MCF 10A (cell line): ENCODE measurements around the gene FBLIM1. TPM values are rescaled to one million over a fixed set of nuclear protein-coding genes. Genes with fewer than 3 reads are reported as not detected.

Experiments used
- BruUV-seq: library from RNA; stranded (reverse); fragments of 400-500 nt; replicated peaks from 2 replicates; lab custom pipeline; 2021; lab: Mats Ljungman, UMichigan
- CTCF ChIA-PET: fragments of 300-600 bp; sonication (Branson Sonifier 250); formaldehyde crosslinking; extraction: SDS; loops from one replicate; lab custom pipeline; 2021; ENCODE audit warnings: antibody characterized with exemption, inconsistent platforms; lab: Yijun Ruan, JAX
- POLR2A ChIA-PET: fragments of 300-600, 350-650 bp; sonication (Branson Sonifier 250); formaldehyde crosslinking; extraction: SDS; loops from one replicate; lab custom pipeline; 2020; ENCODE audit warnings: antibody characterized with exemption, inconsistent platforms; lab: Yijun Ruan, JAX
- DNase-seq: peaks from one replicate; pipeline ENCODE4 v3.0.0-alpha.2; 2018; ENCODE audit not compliant: unreplicated experiment
- H3K27ac Mint-ChIP-seq: one replicate; pipeline ENCODE4 v1.8.0; 2022; ENCODE audit warnings: mild to moderate bottlenecking, low read depth, mixed read lengths; ENCODE audit not compliant: unreplicated experiment
- H3K27me3 Mint-ChIP-seq: one replicate; pipeline ENCODE4 v1.8.0; 2022; ENCODE audit warnings: mixed read lengths; ENCODE audit not compliant: insufficient read depth, unreplicated experiment
- H3K36me3 Mint-ChIP-seq: one replicate; pipeline ENCODE4 v1.8.0; 2022; ENCODE audit warnings: mild to moderate bottlenecking, moderate library complexity, mixed read lengths; ENCODE audit not compliant: insufficient read depth, unreplicated experiment
- H3K4me1 Mint-ChIP-seq: one replicate; pipeline ENCODE4 v1.8.0; 2022; ENCODE audit warnings: mixed read lengths; ENCODE audit not compliant: insufficient read depth, unreplicated experiment
- H3K4me3 Mint-ChIP-seq: one replicate; pipeline ENCODE4 v1.8.0; 2022; ENCODE audit warnings: mild to moderate bottlenecking, moderate library complexity, mixed read lengths; ENCODE audit not compliant: unreplicated experiment
- H3K9me3 Mint-ChIP-seq: one replicate; pipeline ENCODE4 v1.8.0; 2022; ENCODE audit warnings: mixed read lengths; ENCODE audit not compliant: unreplicated experiment
- intact Hi-C: fragments of 100-400 bp; cut with micrococcal nuclease; formaldehyde crosslinking; loops from 2 replicates; pipeline ENCODE4 v1.14.1; 2022
- total RNA-seq: library from RNA; stranded (reverse); gene quantifications from 2 replicates; pipeline ENCODE4 v1.2.3, GENCODE V29; 2022
- TF ChIP-seq, protein P1 (sequence below): fragments of 200-600 bp; IDR thresholded peaks from one replicate; pipeline ENCODE4 v1.8.0; 2022; ENCODE audit warnings: antibody characterized with exemption, mild to moderate bottlenecking; ENCODE audit not compliant: unreplicated experiment

FBLIM1 gene
- total RNA-seq, 1 experiment from 2014 or later = 101 TPM

DNA sequence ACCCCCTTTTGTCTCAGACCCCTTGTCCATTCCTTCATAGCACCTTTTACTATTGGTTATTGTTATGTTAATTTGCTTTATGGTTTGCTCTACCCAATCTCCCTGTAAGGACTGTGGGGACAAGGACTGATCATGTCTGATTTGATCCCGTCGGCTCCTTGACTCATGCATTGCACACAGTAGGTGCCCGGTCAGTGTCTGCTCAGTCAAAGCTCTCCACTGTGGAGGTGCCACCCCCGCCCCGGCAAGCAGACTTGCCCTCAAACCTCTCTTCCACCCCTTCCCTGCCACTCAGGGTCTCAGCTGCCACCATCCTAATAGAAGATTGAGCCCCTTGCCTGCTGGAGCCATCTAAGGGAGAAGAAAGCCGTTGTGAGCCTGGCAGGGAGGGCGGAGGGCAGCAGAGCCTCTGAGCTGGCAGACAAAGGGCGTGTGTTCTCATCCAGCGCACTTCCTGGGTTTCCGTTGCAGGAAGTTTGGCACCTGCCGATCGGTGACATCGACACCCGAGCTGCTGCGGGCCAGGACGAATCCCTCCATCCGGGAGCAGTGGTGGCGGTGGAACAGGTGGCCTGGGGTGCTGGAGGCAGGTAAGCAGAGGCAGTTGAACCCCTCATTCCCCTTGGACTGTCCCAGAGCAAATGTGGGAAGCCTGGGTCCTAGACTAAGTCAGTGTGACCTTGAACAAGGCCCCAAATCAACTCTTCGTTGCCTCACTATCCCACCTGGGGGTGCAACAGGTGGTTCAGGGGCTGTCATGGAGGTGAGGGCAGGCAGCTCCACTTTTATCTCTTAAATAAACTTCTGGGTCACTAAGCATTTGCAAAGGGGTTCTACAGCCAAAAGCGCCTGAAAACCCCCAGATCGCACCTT is 2.2 kb upstream of the FBLIM1 start:
- Mint-ChIP-seq H3K4me1 (peaks cover 13% of the 10 kb centered on the region), H3K27me3 (no peaks in the 10 kb centered on the region), H3K4me3 (peak overlapping the region; percentile 64), H3K9me3 (no peaks in the 10 kb centered on the region), H3K27ac (peak overlapping the region; percentile 86), H3K36me3 (no peaks in the 10 kb centered on the region)
- peak; percentile 57 for DNase-seq
- no TSS peak for BruUV-seq
- POLR2A ChIA-PET = interaction anchor here (0.5 to 2.0 kb wide), 9 partner anchors 8 to 309 kb away, joined by 3 to 7 read pairs (median 4); partner anchors contain the start of gene DNAJC16
- TF ChIP-seq, protein P1, sequence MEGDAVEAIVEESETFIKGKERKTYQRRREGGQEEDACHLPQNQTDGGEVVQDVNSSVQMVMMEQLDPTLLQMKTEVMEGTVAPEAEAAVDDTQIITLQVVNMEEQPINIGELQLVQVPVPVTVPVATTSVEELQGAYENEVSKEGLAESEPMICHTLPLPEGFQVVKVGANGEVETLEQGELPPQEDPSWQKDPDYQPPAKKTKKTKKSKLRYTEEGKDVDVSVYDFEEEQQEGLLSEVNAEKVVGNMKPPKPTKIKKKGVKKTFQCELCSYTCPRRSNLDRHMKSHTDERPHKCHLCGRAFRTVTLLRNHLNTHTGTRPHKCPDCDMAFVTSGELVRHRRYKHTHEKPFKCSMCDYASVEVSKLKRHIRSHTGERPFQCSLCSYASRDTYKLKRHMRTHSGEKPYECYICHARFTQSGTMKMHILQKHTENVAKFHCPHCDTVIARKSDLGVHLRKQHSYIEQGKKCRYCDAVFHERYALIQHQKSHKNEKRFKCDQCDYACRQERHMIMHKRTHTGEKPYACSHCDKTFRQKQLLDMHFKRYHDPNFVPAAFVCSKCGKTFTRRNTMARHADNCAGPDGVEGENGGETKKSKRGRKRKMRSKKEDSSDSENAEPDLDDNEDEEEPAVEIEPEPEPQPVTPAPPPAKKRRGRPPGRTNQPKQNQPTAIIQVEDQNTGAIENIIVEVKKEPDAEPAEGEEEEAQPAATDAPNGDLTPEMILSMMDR = no peak
- CTCF ChIA-PET = interaction anchor here (0.5 to 1.9 kb wide), 6 partner anchors 18 to 328 kb away, joined by 3 to 5 read pairs (median 3); no protein-coding TSS in a partner anchor
- intact Hi-C loops = no loop called here

DNA sequence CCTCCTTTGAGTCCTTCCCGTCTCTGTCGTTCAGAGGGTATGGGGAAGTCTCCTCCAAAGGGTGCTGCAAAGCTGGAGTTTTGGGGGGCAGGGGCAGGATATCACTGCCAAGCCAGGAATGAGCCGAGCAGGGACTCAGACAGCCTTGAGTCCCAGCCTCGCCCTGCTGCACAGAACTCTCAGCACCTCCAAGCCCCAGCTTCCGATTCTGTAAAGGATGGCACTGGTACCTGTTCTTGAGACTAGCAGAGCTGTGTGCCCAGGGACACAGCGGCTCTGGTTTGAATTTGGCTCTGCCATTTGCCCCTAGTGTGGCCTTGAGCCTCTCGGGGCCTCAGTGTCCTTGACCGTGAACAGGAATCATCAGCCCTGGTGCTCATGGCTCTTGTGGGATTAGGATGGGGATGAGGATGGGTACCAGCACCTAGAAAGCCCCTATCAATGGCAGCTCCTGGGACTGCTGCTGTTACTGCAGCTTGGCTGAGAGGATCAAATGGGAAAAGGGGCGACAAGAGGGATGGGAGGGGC is 1.5 kb upstream of the FBLIM1 start:
- POLR2A ChIA-PET = interaction anchor here (0.6 to 2.0 kb wide), 6 partner anchors 9 to 230 kb away, joined by 3 to 7 read pairs (median 5); partner anchors contain the start of gene DNAJC16
- DNase-seq = no peak
- Mint-ChIP-seq H3K27ac (no peak overlapping the region), H3K4me1 (peaks cover 13% of the 10 kb centered on the region), H3K9me3 (no peaks in the 10 kb centered on the region), H3K4me3 (peak overlapping the region; percentile 64), H3K36me3 (no peaks in the 10 kb centered on the region), H3K27me3 (no peaks in the 10 kb centered on the region)
- TF ChIP-seq, protein P1 = no peak
- BruUV-seq = no TSS peak
- intact Hi-C loops = no loop called here
- CTCF ChIA-PET = interaction anchor here (0.8 to 1.9 kb wide), 2 partner anchors 18 to 97 kb away, joined by 3 to 5 read pairs; no protein-coding TSS in a partner anchor

DNA sequence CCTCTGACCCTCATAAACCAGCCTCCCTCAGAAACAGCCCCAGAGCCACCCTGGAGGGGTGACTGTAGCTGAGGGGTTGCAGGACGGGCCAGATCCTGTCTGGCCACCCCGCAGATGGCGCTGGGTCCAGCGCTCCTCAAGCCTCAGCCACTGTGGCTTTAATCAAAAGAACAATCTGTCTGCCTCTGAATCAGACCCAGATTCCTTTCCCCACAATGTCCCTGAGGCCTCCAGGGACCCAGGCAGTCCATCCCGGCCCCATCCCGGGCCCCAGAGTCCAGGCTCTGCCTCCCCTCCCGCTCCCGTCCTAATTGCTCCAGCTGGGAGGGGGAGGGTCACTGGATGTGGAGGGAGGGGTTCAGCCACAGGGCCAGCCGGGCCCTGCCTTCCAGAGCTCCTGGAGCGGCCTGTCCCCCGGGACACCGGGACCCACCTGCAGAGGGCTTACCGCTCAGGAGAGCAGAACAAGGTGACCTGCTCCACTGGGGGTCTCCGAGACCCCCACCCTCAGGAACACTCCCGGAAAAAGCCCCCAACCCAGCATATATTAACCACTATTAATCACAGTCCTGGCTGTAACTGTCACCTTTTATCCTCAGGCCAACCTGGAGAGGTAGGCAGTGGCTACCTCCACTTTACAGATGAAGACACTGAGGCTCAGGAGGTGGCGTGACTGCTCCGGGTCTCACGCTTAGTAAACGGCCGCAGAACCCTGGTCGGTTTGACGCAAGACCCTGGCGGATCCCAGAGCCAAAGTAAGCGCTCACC is 836 bp upstream of the FBLIM1 start:
- BruUV-seq = no TSS peak
- POLR2A ChIA-PET = interaction anchor here (1.5 to 2.0 kb wide), 4 partner anchors 8 to 231 kb away, joined by 5 to 7 read pairs (median 6); partner anchors contain the start of gene DNAJC16
- DNase-seq = peak; percentile 37
- CTCF ChIA-PET = no interaction called here
- Mint-ChIP-seq H3K4me1 (peaks cover 16% of the 10 kb centered on the region), H3K9me3 (no peaks in the 10 kb centered on the region), H3K4me3 (peak overlapping the region; percentile 64), H3K27ac (no peak overlapping the region), H3K27me3 (no peaks in the 10 kb centered on the region), H3K36me3 (peaks cover 7% of the 10 kb centered on the region)
- TF ChIP-seq, protein P1 = no peak
- intact Hi-C loops = no loop called here
